GM12891 (cell line): ENCODE results near the gene ANKRD55.

Experiments
- POLR2A ChIP-seq: IDR thresholded peaks from 2 replicates; pipeline ENCODE4 v1.6.1; 2011; ENCODE audit warnings: low read depth, low read length, control low read depth
- POLR2AphosphoS5 ChIP-seq: IDR thresholded peaks from 2 replicates; pipeline ENCODE4 v1.6.1; 2011; ENCODE audit warnings: low read depth, low read length, control low read depth
- SPI1 ChIP-seq: IDR thresholded peaks from 2 replicates; pipeline ENCODE4 v1.6.1; 2011; ENCODE audit warnings: low read depth, low read length, control low read depth
- TAF1 ChIP-seq: IDR thresholded peaks from 2 replicates; pipeline ENCODE4 v1.6.1; 2011; ENCODE audit warnings: low read depth, low read length, control low read depth

DNA sequence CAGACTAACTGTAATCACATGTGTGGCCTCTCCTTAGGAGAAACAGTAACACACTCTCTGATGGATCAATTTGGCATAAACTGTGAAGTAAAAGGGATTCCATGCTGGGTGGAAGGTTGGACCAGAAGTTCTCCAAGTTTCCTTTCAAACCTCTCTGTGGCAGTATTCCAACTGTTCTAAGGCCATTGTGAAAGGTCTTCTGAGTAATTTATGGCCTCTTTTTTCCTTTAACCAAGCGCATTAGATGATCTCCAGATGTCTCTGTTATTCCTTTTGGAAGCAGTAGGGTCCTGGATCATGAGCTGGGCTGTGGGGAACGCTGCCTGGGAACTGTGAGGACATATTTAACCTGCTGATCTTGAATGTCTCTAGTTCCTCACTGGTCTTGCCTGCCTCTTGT is 157.8 kb downstream of the ANKRD55 start:
- TF ChIP-seq POLR2A: no peak
- no peak for TF ChIP-seq POLR2AphosphoS5
- TF ChIP-seq TAF1: no peak
- no peak for TF ChIP-seq SPI1
